WTC11 (cell line): ENCODE measurements around the gene UGT1A1. TPM values are rescaled to one million over a fixed set of nuclear protein-coding genes. Genes with fewer than 3 reads are reported as not detected.

Experiments
- ATAC-seq: fragments of 200-7000 bp; cut with Tn5 transposase; 2 replicates; pipeline ENCODE4 v1.10.0; 2021; ENCODE audit warnings: mild to moderate bottlenecking, moderate library complexity
- CTCF ChIA-PET: fragments of 300-600 bp; sonication (Branson Sonifier 250); formaldehyde crosslinking; loops from one replicate; lab custom pipeline; 2021; ENCODE audit warnings: antibody characterized with exemption; lab: Charles Lee
- POLR2A ChIA-PET: fragments of 350-600 bp; sonication (Branson Sonifier 250); formaldehyde crosslinking; loops from one replicate; lab custom pipeline; 2021; ENCODE audit warnings: antibody characterized with exemption; lab: Charles Lee
- DNase-seq: peaks from one replicate; pipeline ENCODE4 v3.0.0; 2021; ENCODE audit warnings: low spot score
- H3K27ac Mint-ChIP-seq: 2 replicates; pipeline ENCODE4 v1.8.0; 2021; ENCODE audit warnings: mixed read lengths
- H3K27me3 Mint-ChIP-seq: 2 replicates; pipeline ENCODE4 v1.8.0; 2021; ENCODE audit warnings: low read depth, mild to moderate bottlenecking, moderate library complexity, mixed read lengths
- H3K36me3 Mint-ChIP-seq: 2 replicates; pipeline ENCODE4 v1.8.0; 2021; ENCODE audit warnings: mixed read lengths
- H3K4me1 Mint-ChIP-seq: 2 replicates; pipeline ENCODE4 v1.8.0; 2022; ENCODE audit warnings: mixed read lengths
- H3K4me3 Mint-ChIP-seq: 2 replicates; pipeline ENCODE4 v1.8.0; 2021; ENCODE audit warnings: mild to moderate bottlenecking, moderate library complexity, mixed read lengths
- H3K9me3 Mint-ChIP-seq: 2 replicates; pipeline ENCODE4 v1.8.0; 2021; ENCODE audit warnings: mixed read lengths
- CBFB ChIP-seq: sonication (generic); formaldehyde crosslinking; IDR thresholded peaks from 2 replicates; pipeline ENCODE4 v1.8.1; 2022; ENCODE audit warnings: mild to moderate bottlenecking, low read depth, missing genetic modification reagents
- CDX4 ChIP-seq: fragments of 250-450 bp; sonication (Bioruptor Pico); IDR thresholded peaks from 2 replicates; pipeline ENCODE4 v1.9.0; 2021; ENCODE audit warnings: moderate library complexity, mild to moderate bottlenecking, inconsistent platforms, borderline replicate concordance
- EMX1 ChIP-seq: fragments of 250-450 bp; sonication (Bioruptor Pico); IDR thresholded peaks from 2 replicates; pipeline ENCODE4 v1.8.0; 2021; ENCODE audit warnings: mild to moderate bottlenecking
- ESRRA ChIP-seq: sonication (generic); formaldehyde crosslinking; IDR thresholded peaks from 2 replicates; pipeline ENCODE4 v1.8.1; 2022; ENCODE audit warnings: mild to moderate bottlenecking, missing genetic modification reagents, borderline replicate concordance
- HMGA2 ChIP-seq: fragments of 250-450 bp; sonication (Bioruptor Pico); IDR thresholded peaks from 2 replicates; pipeline ENCODE4 v1.4.0; 2021; ENCODE audit warnings: mild to moderate bottlenecking, moderate library complexity
- JAZF1 ChIP-seq: fragments of 250-450 bp; sonication (Bioruptor Pico); IDR thresholded peaks from 2 replicates; pipeline ENCODE4 v1.9.0; 2021; ENCODE audit warnings: moderate library complexity, mild to moderate bottlenecking, inconsistent platforms
- JUN ChIP-seq: sonication (generic); formaldehyde crosslinking; IDR thresholded peaks from 2 replicates; pipeline ENCODE4 v1.8.0; 2023; ENCODE audit warnings: mild to moderate bottlenecking, missing genetic modification reagents
- KAT7 ChIP-seq: sonication (generic); formaldehyde crosslinking; IDR thresholded peaks from 2 replicates; pipeline ENCODE4 v1.8.1; 2023; ENCODE audit warnings: missing genetic modification reagents, mild to moderate bottlenecking, borderline replicate concordance
- MLX ChIP-seq: sonication (generic); formaldehyde crosslinking; IDR thresholded peaks from 2 replicates; pipeline ENCODE4 v1.8.1; 2023; ENCODE audit warnings: mild to moderate bottlenecking, missing genetic modification reagents, moderate library complexity
- NFATC4 ChIP-seq: fragments of 250-450 bp; sonication (Bioruptor Pico); IDR thresholded peaks from 2 replicates; pipeline ENCODE4 v1.9.0; 2021; ENCODE audit warnings: mild to moderate bottlenecking
- RORB ChIP-seq: fragments of 250-450 bp; sonication (Bioruptor Pico); IDR thresholded peaks from 2 replicates; pipeline ENCODE4 v1.9.0; 2021; ENCODE audit warnings: mild to moderate bottlenecking
- STAT6 ChIP-seq: sonication (generic); formaldehyde crosslinking; conservative IDR thresholded peaks from 2 replicates; pipeline ENCODE4 v1.8.1; 2023; ENCODE audit warnings: mild to moderate bottlenecking, low read depth, missing genetic modification reagents, moderate library complexity
- TCF7 ChIP-seq: sonication (generic); formaldehyde crosslinking; IDR thresholded peaks from 2 replicates; pipeline ENCODE4 v1.8.0; 2022; ENCODE audit warnings: mild to moderate bottlenecking, low read depth, missing genetic modification reagents, moderate library complexity
- ZNF423 ChIP-seq: fragments of 250-450 bp; sonication (Bioruptor Pico); IDR thresholded peaks from 2 replicates; pipeline ENCODE4 v2.1.2; 2022; ENCODE audit warnings: mild to moderate bottlenecking, moderate library complexity
- ZNF512 ChIP-seq: sonication (generic); formaldehyde crosslinking; IDR thresholded peaks from 2 replicates; pipeline ENCODE4 v1.8.1; 2022; ENCODE audit warnings: missing genetic modification reagents, borderline replicate concordance
- ZNF671 ChIP-seq: fragments of 250-450 bp; sonication (Bioruptor Pico); IDR thresholded peaks from 2 replicates; pipeline ENCODE4 v1.8.0; 2021; ENCODE audit warnings: mild to moderate bottlenecking
- total RNA-seq: library from RNA; stranded (reverse); gene quantifications from 3 replicates; pipeline ENCODE4 v1.2.3, GENCODE V29; 2021
- TF ChIP-seq, protein P1 (sequence below): fragments of 250-450 bp; sonication (Bioruptor Pico); conservative IDR thresholded peaks from 2 replicates; pipeline ENCODE4 v1.9.0; 2021; ENCODE audit warnings: mild to moderate bottlenecking

UGT1A1 gene
- total RNA-seq, 1 experiment from 2014 or later = not detected

DNA sequence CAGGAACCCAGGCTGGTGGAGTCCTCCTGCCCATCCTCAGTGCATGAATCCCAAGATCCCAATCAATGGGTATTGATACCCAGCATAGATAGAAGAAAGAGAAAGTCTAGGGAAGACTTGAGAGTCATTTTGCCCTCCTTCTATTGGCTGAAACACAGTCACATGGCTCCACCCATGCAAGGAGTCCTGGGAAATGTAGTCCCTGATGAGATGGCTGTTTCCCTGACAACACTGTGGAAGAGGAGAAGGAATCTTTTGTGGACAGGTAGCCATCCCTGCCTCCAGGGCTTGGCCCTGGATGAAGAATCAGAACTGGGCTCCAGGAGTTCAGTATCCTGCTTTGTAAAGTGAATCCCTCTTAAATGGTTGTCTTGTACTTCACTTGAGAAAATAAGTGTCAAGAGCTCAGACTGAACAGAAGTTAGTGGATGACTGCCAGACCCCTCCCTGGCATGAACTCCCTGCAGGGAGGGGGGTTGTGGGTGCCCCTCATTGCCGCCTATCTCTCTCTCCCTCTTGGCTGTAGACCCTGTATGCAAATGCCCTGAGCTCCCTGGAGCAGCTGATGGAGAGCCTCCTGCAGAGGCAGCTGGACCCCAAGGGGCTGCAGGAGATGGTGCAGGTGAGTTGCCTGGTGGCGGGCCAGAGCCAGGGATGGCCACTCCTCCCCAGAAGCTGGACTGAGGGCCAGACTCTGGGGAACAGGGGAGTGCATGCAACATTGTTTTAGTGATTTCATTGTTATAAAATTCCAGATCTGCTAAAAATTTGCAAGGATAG, 54.2 kb downstream of the UGT1A1 start (continued):
- no peak for TF ChIP-seq STAT6 (CRISPR knock-in tag)

GRCh38 chr2:233815861-233816260, 55.8 kb downstream of the UGT1A1 start:
- POLR2A ChIA-PET = no interaction called here
- no peaks in the 10 kb centered on the region for H3K27me3 Mint-ChIP-seq
- no peak for DNase-seq
- CTCF ChIA-PET = no interaction called here
- TF ChIP-seq TCF7 (CRISPR knock-in tag) = no peak
- no peak for TF ChIP-seq MLX (CRISPR knock-in tag)
- TF ChIP-seq RORB = no peak
- no peak for TF ChIP-seq ZNF423 (CRISPR knock-in tag)
- TF ChIP-seq CBFB (CRISPR knock-in tag) = no peak
- no peak for TF ChIP-seq NFATC4 (CRISPR knock-in tag)
- no peak for TF ChIP-seq CDX4 (CRISPR knock-in tag)
- TF ChIP-seq ESRRA (CRISPR knock-in tag) = no peak
- no peak for TF ChIP-seq ZNF671 (CRISPR knock-in tag)
- TF ChIP-seq, protein P1, sequence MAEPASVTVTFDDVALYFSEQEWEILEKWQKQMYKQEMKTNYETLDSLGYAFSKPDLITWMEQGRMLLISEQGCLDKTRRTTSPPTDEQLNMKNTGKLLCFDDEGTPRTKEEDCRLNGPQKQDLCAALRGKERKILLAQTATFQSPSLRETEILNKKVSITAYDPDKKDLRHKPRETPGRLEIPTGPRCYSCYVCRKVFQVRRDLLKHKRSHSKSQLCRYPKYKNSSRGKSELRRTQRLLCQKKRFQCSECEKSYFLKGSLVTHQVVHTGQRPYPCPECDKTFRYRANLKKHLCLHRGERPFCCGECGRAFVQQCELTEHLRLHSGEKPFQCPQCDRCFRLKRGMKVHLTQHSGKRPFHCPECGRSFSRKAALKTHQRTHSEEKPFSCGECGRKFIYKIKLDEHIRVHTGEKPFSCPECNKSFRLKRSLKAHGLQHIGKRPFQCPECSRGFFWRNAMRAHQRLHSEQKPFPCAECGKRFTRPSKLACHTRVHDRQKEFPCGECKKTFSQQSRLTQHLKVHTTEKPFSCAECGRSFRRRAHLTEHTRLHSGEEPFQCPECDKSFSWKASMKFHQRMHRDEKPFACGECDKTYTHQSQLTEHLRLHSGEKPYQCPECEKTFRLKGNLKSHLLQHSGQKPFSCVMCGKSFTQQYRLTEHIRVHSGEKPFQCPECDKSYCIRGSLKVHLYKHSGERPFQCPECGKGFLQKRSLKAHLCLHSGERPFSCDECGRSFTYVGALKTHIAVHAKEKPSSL (CRISPR knock-in tag) = no peak
- H3K27ac Mint-ChIP-seq = no peak overlapping the region
- H3K4me1 Mint-ChIP-seq = no peaks in the 10 kb centered on the region
- peaks cover 7% of the 10 kb centered on the region; the same call in 1 of the 2 replicates for H3K9me3 Mint-ChIP-seq
- H3K4me3 Mint-ChIP-seq = no peak overlapping the region
- ATAC-seq = no peak
- no peaks in the 10 kb centered on the region for H3K36me3 Mint-ChIP-seq

DNA sequence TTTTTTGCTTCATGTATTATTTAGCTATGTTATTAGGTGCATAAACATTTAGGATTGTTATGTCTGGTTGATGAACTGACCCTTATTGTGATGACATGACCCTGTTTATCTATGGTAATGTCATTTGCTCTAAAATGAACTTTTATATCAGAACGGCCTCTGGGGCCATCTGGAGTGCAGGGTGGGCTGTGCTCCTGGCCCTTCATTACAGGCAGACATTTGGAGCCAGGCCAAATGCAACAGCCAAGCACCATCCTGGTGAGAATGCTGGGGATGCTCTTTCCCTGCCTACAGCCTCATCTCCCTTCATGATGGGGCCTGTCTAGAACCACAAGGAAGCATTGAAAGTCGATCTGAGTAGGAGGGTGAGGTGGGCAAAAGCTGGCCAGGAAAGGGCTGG, 56.3 kb downstream of the UGT1A1 start:
- Mint-ChIP-seq H3K27me3 (no peaks in the 10 kb centered on the region), H3K27ac (no peak overlapping the region), H3K4me1 (no peaks in the 10 kb centered on the region), H3K36me3 (no peaks in the 10 kb centered on the region), H3K9me3 (peaks cover 7% of the 10 kb centered on the region; the same call in 1 of the 2 replicates), H3K4me3 (no peak overlapping the region)
- DNase-seq (no peak), ATAC-seq (no peak)
- POLR2A ChIA-PET = no interaction called here
- CTCF ChIA-PET = no interaction called here
- TF ChIP-seq MLX (CRISPR knock-in tag) (no peak), ZNF512 (CRISPR knock-in tag) (no peak), EMX1 (CRISPR knock-in tag) (no peak), JAZF1 (CRISPR knock-in tag) (no peak), HMGA2 (CRISPR knock-in tag) (no peak), KAT7 (CRISPR knock-in tag) (no peak), JUN (CRISPR knock-in tag) (no peak)
